OCI-LY7 (cell line): ENCODE results near the gene C1orf185.

ENCODE experiments used
- EZH2phosphoT487 ChIP-seq: fragments of 200-600 bp; sonication (generic); IDR thresholded peaks from 2 replicates; pipeline ENCODE4 v1.6.1; 2018; ENCODE audit warnings: low read depth, borderline replicate concordance, mild to moderate bottlenecking, mixed run types, antibody characterized with exemption, low read length, moderate library complexity, mixed read lengths
- TF ChIP-seq, protein P1 (sequence below): fragments of 200-600 bp; sonication (generic); conservative IDR thresholded peaks from 2 replicates; pipeline ENCODE4 v1.5.1; 2014; ENCODE audit warnings: mild to moderate bottlenecking, antibody characterized with exemption, low read length, moderate library complexity, mixed read lengths

DNA sequence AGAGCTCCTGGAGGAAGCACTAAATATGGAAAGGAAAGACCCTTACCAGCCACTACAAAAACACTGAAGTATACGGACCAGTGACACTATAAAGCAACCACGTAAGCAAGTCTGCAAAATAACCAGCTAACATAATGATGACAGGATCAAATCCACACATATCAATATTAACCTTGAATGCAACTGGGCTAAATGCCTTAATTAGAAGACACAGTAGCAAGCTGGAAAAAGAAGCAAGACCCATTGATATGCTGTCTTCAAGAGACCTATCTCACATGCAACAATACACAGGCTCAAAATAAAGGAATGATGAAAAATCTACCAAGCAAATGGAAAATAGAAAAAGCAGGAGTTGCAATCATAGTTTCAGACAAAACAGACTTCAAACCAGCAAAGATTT lies 31.0 kb downstream of the C1orf185 start:
- TF ChIP-seq, protein P1, sequence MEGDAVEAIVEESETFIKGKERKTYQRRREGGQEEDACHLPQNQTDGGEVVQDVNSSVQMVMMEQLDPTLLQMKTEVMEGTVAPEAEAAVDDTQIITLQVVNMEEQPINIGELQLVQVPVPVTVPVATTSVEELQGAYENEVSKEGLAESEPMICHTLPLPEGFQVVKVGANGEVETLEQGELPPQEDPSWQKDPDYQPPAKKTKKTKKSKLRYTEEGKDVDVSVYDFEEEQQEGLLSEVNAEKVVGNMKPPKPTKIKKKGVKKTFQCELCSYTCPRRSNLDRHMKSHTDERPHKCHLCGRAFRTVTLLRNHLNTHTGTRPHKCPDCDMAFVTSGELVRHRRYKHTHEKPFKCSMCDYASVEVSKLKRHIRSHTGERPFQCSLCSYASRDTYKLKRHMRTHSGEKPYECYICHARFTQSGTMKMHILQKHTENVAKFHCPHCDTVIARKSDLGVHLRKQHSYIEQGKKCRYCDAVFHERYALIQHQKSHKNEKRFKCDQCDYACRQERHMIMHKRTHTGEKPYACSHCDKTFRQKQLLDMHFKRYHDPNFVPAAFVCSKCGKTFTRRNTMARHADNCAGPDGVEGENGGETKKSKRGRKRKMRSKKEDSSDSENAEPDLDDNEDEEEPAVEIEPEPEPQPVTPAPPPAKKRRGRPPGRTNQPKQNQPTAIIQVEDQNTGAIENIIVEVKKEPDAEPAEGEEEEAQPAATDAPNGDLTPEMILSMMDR, result no peak
- TF ChIP-seq EZH2phosphoT487, result no peak
